PFSK-1 (cell line): ENCODE measurements around the gene CNPY2.

Experiments
- FOXP2 ChIP-seq: optimal IDR thresholded peaks from 2 replicates; pipeline ENCODE3; 2011; ENCODE audit warnings: borderline replicate concordance, control low read depth, inconsistent platforms; ENCODE audit not compliant: insufficient read depth; ENCODE audit errors: extremely low read length, extremely low read depth
- POLR2AphosphoS5 ChIP-seq: IDR thresholded peaks from 2 replicates; pipeline ENCODE4 v1.6.1; 2012; ENCODE audit warnings: low read depth, mild to moderate bottlenecking, control low read depth, low read length, moderate library complexity
- REST ChIP-seq, 2 experiments: IDR thresholded peaks; 2 replicates each; pipeline versions ENCODE4 v1.6.1 to v1.8.0; 2011 to 2012; ENCODE audit warnings: low read depth in 2 of 2, low read length in 2 of 2, control low read depth in 1 of 2, inconsistent platforms in 1 of 2, mild to moderate bottlenecking in 1 of 2, moderate library complexity in 1 of 2; ENCODE audit not compliant: insufficient read depth in 1 of 2
- SIN3A ChIP-seq: IDR thresholded peaks from 2 replicates; pipeline ENCODE4 v1.6.1; 2012; ENCODE audit warnings: mild to moderate bottlenecking, low read length, moderate library complexity, borderline replicate concordance; ENCODE audit not compliant: insufficient read depth
- TAF1 ChIP-seq: IDR thresholded peaks from 2 replicates; pipeline ENCODE4 v1.6.1; 2012; ENCODE audit warnings: low read length, control low read depth, borderline replicate concordance; ENCODE audit not compliant: insufficient read depth

DNA sequence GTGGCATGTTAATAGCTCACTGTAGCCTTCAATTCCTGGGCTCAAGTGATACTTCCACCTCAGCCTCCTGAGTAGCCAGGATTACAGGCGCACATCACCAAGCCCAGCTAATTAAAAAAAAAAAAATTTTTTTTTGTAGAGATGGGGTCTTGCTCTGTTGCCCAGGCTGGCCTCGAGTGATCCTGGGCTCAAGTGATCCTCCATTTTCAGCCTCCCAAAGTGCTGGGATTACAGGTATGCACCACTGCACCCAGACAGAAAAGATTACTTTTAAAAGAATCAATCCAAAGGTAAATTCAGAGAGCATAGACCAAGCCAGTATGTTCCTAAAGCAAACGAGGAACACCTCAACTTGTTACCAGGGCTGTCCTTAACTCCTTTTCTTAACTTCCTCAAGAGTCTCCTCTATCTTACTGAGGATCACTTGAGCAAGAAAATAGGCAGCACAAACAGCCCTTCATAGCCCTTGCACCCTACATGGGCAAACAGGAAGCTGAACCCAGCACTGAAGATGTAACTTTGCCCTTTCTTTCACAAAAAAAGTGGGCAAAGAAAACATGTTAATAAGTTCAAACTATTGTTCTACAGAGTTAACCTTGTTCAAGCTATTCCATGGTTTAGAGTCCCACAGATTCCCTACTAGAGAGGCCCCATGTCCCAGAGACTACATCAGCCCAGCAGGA is 26.9 kb downstream of the CNPY2 start:
- TF ChIP-seq POLR2AphosphoS5 (no peak), SIN3A (no peak), TAF1 (no peak), REST (IDR thresholded peaks at IDR 0.05; ENCODE audit: insufficient read depth in 1 of 2, low read depth in 2 of 2, low read length in 2 of 2) (no peak), FOXP2 (no peak)
